Sigmoid colon (tissue), 4 donors: Measurements from ENCODE around the gene TTC22.

Experiments
- CTCF ChIP-seq, 4 experiments: fragments of 450-650 bp in 3 of 4; fragments of 200-600 bp in 1 of 4; IDR thresholded peaks; one replicate each; pipeline ENCODE4 v1.5.1; 2016 to 2019; ENCODE audit warnings: antibody characterized with exemption in 4 of 4, mild to moderate bottlenecking in 3 of 4, moderate library complexity in 2 of 4
- POLR2A ChIP-seq, 2 donors: fragments of 450-650 bp; IDR thresholded peaks; one replicate each; pipeline ENCODE4 v1.6.1; 2016; ENCODE audit warnings: antibody characterized with exemption in 2 of 2, mild to moderate bottlenecking in 2 of 2, moderate library complexity in 2 of 2
- POLR2AphosphoS5 ChIP-seq, 4 donors: sonication (generic); formaldehyde crosslinking; IDR thresholded peaks; one replicate each; pipeline ENCODE4 v1.6.1; 2017; ENCODE audit warnings: antibody characterized with exemption in 4 of 4

- TF ChIP-seq POLR2AphosphoS5 (IDR thresholded peaks at IDR 0.05) (no peak), CTCF (IDR thresholded peaks at IDR 0.05) (no peak), POLR2A (IDR thresholded peaks at IDR 0.05) (no peak)
Measured at GRCh38 chr1:54837002-54837853, 36.1 kb upstream of the TTC22 start.
